AG09309 (cell line): ENCODE measurements around the gene DLGAP3.

Source experiments
- DNase-seq: peaks from one replicate; pipeline ENCODE4 v3.0.0-alpha.2; 2010; ENCODE audit warnings: low read depth
- H3K4me3 ChIP-seq: 2 replicates; pipeline ENCODE4 v1.5.1; 2011; ENCODE audit warnings: mild to moderate bottlenecking, low read depth, low read length, moderate library complexity; ENCODE audit not compliant: control insufficient read depth
- TF ChIP-seq, protein P1 (sequence below): IDR thresholded peaks from 2 replicates; pipeline ENCODE4 v1.5.1; 2011; ENCODE audit warnings: mild to moderate bottlenecking, low read depth, low read length, inconsistent platforms; ENCODE audit not compliant: insufficient read depth, control insufficient read depth; ENCODE audit errors: missing control alignments

Gene DLGAP3

DNA sequence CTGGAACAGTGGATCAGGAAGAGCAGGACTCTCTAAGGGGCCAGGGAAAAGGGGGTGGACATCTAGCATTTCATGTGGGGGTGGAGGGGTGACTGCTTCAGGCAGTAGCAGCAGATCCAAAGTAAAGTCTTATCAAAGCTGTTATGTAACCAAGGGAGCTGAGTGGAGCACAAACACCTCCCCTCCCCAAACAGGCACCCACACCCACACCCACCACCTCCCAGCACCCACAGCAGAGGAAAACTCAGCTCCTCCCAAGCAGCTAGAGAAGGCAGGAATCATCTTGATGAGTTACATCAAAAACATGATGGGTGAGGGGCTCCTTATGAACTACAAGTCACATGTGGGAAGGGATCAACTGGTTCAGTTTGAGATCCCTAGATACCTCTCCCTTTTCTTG lies 6.0 kb downstream of the DLGAP3 start:
- DNase-seq = no peak
- TF ChIP-seq, protein P1, sequence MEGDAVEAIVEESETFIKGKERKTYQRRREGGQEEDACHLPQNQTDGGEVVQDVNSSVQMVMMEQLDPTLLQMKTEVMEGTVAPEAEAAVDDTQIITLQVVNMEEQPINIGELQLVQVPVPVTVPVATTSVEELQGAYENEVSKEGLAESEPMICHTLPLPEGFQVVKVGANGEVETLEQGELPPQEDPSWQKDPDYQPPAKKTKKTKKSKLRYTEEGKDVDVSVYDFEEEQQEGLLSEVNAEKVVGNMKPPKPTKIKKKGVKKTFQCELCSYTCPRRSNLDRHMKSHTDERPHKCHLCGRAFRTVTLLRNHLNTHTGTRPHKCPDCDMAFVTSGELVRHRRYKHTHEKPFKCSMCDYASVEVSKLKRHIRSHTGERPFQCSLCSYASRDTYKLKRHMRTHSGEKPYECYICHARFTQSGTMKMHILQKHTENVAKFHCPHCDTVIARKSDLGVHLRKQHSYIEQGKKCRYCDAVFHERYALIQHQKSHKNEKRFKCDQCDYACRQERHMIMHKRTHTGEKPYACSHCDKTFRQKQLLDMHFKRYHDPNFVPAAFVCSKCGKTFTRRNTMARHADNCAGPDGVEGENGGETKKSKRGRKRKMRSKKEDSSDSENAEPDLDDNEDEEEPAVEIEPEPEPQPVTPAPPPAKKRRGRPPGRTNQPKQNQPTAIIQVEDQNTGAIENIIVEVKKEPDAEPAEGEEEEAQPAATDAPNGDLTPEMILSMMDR = no peak
- H3K4me3 ChIP-seq = no peak overlapping the region

DNA sequence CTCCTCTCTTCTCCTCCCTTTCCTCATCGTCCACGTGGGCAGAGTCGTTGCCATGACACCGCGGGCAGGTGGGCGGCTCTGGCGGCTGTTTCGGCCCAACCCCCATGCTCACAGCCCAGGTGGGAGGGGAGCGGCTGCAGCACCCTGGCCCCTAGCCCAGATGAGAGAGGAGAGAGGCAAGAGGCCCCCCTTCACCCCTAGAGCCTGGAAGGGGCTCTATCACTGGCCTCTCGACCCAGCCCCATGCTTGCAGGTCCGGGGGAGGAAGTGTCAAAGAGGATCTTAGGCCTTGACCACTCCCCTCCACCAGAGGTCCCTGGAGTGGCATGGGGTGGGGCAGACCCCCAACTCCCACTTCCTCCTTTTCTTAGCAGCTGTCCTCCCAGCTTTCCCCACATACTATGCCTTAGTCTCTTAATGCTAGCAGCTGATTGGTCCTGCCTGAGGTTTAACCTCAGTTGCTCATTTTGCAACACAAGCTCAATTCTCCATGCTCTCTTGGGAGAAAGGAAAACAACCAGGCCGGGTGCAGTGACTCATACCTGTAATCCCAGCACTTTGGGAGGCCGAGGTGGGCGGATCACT lies 10.4 kb downstream of the DLGAP3 start:
- TF ChIP-seq, protein P1 = no peak
- H3K4me3 ChIP-seq = no peak overlapping the region
- no peak for DNase-seq

DNA sequence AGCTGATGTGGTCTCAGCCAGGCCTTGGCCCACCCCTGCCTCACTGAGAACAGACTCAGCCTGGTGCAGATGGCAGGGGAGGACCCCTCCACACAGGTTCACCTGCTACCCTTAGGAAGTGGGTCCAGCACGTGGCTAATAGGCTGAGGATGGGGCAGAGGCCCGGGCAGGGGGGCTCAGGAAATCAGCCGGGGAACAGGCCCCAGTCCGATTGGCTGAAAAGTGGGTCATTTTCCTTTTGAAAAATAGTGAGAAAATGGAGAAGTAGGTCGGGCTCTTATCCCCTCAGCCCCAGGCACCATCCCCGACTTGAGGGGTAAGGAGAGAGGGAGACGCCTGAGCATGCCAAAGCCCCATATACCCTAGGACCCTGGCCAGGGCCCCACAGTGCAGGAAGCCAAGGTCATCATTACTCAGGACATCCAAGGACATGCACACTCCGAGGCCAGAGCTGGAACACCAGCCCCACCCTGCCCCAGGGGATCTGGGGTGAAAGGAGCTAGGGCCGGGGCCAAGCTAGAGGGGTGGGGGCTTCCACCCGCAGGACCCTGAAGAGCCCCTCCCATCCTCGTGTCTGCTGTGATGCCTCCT lies 11.0 kb downstream of the DLGAP3 start:
- H3K4me3 ChIP-seq = no peak overlapping the region
- TF ChIP-seq, protein P1 = no peak
- DNase-seq = no peak

DNA sequence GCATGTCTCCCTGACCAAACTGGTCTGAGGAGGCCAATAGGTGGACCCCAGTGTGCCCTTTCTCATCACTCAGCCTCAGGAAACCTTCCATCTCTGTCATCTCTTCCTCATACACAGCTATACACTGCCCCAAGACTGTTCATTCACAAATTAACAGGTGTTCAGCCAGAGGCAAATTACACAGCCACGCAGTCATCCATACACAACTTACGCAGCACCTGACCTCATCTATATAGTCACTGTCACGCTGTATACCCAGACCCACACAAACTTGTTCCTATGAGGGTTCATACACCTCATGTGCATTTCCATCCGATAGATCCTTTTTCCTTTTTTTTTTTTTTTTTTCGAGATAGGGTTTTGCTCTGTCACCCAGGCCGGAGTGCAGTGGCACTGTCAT lies 12.4 kb downstream of the DLGAP3 start:
- H3K4me3 ChIP-seq = no peak overlapping the region
- no peak for DNase-seq
- TF ChIP-seq, protein P1 = no peak

DNA sequence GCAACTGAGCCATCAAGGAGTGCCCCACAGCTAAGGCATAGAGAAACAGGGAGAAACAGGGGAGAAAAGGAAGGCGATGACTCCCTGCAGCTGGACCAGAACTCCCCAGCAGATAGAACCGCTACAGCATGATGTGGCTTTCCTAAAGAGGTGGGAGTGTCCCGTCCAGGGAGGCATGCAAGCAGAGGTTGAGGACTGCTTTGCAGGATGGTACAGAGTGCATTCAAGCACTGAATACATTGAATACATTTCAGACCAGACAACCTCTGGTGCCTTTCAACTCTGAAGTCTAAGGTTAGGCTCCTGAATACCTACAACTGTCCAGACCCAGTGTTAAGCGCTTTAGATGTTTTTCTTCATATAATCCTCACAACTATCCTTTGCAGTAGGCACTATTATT lies 13.3 kb downstream of the DLGAP3 start:
- DNase-seq = no peak
- TF ChIP-seq, protein P1 = no peak

DNA sequence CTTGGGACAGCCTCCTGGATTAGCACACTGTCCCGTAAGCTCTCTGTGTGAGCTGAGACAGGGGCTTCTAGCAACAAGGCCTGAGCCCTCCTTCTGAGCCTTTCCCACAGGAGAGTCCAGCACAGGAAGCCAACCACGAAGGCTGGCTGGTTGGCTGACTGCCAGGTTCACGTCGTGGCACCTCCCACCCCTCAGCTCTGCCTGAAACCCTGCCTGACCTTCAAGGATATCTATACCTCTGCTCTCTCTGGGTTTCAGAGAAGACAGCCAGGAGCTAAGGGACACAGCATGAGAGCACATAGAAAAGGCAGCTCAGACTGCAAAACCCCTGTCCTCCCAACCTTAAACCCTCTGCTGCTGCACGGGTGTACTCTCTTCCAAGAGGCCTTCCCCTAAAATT lies 13.9 kb downstream of the DLGAP3 start:
- no peak for DNase-seq
- H3K4me3 ChIP-seq = no peak overlapping the region
- TF ChIP-seq, protein P1 = no peak

More for the DNA sequence above, 13.3 kb downstream of the DLGAP3 start:
- H3K4me3 ChIP-seq = no peak overlapping the region
